G401 (cell line): ENCODE data around the gene ACSBG1. TPM values are rescaled to one million over a fixed set of nuclear protein-coding genes. Genes with fewer than 3 reads are reported as not detected.
"Not testable (repeated sequence)": the region's sequence is repeated elsewhere in the genome, so short reads cannot be mapped to it uniquely, and the experiment has no call there.

ENCODE experiments used
- DNase-seq: peaks from one replicate; pipeline ENCODE4 v3.0.0-alpha.2; 2015; ENCODE audit warnings: low spot score
- in situ Hi-C: cut with HindIII; loops from 2 replicates; pipeline ENCODE4 v1.10.0; 2016; ENCODE audit warnings: low sequenced_read_pairs, mixed read lengths
- total RNA-seq: library from RNA; depleted of rRNA; stranded (reverse); fragments of >200 nt; shearing (Covaris generic); gene quantifications from 2 replicates; pipeline ENCODE4 v1.2.3, GENCODE V29; 2014

ACSBG1 gene
- total RNA-seq, 1 experiment from 2014 or later = 17.3 TPM

GRCh38 chr15:78255421-78256043 is 21.2 kb upstream of the ACSBG1 start:
- DNase-seq = no peak
- in situ Hi-C loops = no loop called here

- no peak for DNase-seq
- in situ Hi-C loops = no loop called here
These were observed 16.8 kb upstream of the ACSBG1 start for GRCh38 chr15:78251136-78251535.

DNA sequence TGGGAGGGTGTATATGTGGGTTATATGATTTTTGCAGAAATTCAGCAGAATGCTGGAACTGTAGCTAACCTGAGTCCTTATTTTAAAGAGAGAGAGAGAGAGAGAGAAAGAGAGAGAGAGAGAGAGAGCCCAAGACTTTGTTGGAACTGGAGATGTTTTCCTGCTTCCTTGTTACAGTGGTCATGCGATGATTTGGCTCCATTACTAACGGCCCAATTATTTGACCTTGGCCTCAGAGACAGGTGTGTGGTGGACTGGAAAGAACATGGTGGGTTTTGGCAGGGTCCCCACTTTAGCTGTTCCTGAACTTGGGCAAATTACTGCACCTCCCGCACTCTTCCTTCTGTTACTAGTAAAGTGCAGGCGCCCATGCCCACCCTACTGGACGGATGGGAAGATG is 14.8 kb upstream of the ACSBG1 start:
- in situ Hi-C loops = no loop called here
- no peak for DNase-seq

- no peak for DNase-seq
These were observed 13.5 kb upstream of the ACSBG1 start for GRCh38 chr15:78247911-78248310.

DNA sequence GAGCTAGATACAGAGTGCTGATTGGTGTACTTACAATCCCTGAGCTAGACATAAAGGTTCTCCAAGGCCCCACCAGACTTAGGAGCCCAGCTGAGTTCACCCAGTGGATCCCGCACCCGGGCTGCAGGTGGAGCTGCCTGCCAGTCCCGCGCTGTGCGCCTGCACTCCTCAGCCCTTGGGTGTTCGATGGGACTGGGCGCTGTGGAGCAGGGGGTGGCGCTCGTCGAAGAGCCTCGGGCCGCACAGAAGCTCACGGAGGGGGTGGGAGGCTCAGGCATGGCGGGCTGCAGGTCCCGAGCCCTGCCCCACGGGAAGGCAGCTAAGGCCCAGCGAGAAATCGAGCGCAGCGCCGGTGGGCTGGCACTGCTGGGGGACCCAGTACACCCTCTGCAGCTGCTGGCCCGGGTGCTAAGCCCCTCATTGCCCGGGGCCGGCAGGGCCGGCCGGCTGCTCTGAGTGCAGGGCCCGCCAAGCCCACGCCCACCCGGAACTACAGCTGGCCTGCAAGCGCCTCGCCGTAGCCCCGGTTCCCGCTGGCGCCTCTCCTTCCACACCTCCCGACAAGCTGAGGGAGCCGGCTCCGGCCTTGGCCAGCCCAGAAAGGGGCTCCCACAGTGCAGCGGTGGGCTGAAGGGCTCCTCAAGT is 11.7 kb upstream of the ACSBG1 start:
- in situ Hi-C loops = not testable (repeated sequence)

More at GRCh38 chr15:78247911-78248310, 13.5 kb upstream of the ACSBG1 start:
- in situ Hi-C loops = no loop called here

GRCh38 chr15:78245392-78245791 is 11.0 kb upstream of the ACSBG1 start:
- in situ Hi-C loops, DNase-seq: not testable (repeated sequence)

More for the DNA sequence above, 11.7 kb upstream of the ACSBG1 start:
- not testable (repeated sequence) for DNase-seq

- in situ Hi-C loops = no loop called here
- no peak for DNase-seq
These were observed 10.5 kb upstream of the ACSBG1 start for GRCh38 chr15:78244893-78245292.

DNA sequence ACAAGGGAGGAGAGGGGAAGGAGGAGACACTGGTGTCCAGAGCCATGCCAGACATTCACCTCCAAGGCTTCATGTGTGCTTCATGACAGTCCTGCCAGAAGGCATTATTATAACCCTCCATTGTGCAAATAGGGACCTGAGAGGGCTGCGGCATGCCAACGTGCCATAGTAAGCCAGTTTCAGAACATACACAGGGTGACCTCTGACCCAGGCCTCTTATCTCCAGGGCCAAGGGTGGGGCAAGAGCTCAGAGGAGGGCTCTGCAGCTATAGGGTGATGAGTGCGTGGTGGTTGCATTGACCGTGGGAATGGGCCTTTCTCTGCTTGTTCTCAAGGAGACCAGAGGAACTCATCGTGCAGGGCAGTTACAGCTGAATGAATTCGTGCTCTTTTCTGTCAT is 9.7 kb upstream of the ACSBG1 start:
- in situ Hi-C loops = no loop called here
- no peak for DNase-seq

DNA sequence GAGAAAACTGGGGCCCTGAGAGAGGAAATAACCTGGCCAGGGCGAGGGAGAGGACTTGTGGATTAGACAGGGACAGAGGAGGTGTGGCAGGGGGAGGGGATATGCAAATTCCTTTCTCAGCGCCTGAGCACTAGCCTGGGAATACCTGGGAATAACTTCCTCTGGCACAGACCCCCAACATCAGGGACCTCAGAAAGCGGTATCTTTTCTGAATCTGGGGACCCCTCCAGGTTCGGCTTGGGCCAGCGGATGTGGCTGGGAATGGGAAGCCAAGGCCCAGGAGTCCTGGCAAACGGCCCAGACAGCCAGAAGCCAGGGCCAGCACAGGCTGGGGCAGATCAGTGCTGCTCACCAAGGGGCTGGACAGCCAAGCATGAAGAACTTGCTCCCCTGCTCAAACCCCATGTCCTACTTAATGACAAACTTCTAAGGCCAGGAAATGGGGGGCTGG is 9.2 kb upstream of the ACSBG1 start:
- in situ Hi-C loops = no loop called here
- DNase-seq = peak; percentile 57

GRCh38 chr15:78243058-78243457 is 8.7 kb upstream of the ACSBG1 start:
- in situ Hi-C loops = no loop called here
- no peak for DNase-seq

- in situ Hi-C loops = no loop called here
- no peak for DNase-seq
These were observed 7.8 kb upstream of the ACSBG1 start for GRCh38 chr15:78242128-78242527.

DNA sequence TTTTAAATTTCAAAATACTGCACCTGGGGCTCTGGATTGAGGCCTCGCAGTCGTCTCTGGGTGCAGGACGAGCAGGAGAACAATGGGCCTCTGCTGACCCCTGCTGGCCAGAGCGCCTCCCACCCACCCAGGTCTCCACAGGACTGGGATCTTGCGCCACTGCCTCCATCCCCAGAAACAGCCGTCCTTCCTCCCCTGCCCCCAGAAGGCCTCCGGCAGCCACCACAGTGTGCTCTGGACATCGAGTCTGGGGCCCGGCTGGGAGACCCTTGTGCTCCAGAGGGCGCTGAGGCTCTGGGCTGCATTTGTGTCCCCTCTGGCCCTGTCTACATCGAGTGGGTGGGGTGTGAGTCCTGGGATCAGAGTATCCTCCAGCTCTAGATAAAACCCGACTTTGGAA is 6.7 kb upstream of the ACSBG1 start:
- in situ Hi-C loops = no loop called here
- DNase-seq = peak; percentile 73

GRCh38 chr15:78239811-78240210 is 5.4 kb upstream of the ACSBG1 start:
- DNase-seq = no peak
- in situ Hi-C loops = no loop called here

GRCh38 chr15:78237146-78237545 is 2.8 kb upstream of the ACSBG1 start:
- in situ Hi-C loops = no loop called here
- DNase-seq = no peak

DNA sequence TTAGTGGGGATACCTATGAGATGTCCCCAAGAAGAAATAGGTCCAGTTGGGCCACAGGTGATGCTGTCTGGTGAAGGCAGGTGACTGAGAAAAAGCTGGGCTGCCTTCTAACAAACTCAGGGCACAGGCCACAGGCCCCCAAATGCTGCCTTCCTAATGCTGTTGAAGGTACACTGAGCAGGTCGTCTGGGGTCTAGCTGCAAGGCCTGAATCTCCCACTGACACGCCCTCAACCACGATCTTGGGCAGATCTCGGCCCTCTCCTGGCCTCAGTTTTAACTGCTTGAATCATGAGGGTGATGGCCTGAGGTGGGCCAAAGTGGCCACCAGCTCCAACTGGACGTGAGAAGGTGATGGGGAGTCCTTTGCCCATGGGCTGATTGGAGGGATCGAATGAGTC is 2.1 kb upstream of the ACSBG1 start:
- DNase-seq = no peak
- in situ Hi-C loops = no loop called here

DNA sequence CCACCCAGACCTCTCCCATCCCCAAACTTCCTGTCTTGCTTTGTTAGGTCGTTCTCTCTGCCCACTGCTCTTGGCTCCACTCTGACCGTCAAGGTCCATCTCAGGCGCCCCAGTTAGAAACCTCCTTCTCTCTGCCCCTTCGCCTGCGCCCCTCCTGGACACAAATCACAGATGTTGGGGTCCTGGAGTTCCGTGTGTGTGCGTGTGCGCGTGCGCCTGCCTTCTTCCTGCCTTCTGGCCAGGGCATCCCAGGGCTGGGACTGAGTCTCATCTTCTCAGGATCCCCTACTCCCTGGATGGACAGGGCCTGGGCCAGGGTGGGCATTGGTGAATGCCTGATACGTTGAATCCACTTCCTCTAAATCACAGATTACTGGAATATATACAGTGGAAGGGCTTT is 869 bp downstream of the ACSBG1 start:
- in situ Hi-C loops = no loop called here
- no peak for DNase-seq

DNA sequence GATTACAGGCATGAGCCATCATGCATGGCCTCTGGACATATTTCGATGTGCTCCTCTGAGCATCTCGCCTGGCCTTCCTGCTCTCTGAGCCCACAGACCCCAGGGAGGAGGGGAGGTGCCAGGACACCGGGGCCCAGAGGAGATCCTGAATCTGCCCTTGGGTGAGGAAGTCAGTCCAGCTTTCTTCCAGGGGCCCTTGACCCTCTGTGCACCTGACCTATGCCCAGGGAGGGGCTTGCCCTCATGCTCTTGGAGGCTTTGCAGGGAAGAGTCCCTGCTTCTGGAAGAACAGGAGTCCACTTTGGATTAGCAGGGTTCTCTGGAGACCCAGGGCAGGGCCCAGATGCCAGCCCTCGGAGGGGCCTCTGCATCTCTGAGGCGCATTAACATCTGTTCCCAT is 1.4 kb downstream of the ACSBG1 start:
- in situ Hi-C loops = no loop called here
- DNase-seq = no peak

DNA sequence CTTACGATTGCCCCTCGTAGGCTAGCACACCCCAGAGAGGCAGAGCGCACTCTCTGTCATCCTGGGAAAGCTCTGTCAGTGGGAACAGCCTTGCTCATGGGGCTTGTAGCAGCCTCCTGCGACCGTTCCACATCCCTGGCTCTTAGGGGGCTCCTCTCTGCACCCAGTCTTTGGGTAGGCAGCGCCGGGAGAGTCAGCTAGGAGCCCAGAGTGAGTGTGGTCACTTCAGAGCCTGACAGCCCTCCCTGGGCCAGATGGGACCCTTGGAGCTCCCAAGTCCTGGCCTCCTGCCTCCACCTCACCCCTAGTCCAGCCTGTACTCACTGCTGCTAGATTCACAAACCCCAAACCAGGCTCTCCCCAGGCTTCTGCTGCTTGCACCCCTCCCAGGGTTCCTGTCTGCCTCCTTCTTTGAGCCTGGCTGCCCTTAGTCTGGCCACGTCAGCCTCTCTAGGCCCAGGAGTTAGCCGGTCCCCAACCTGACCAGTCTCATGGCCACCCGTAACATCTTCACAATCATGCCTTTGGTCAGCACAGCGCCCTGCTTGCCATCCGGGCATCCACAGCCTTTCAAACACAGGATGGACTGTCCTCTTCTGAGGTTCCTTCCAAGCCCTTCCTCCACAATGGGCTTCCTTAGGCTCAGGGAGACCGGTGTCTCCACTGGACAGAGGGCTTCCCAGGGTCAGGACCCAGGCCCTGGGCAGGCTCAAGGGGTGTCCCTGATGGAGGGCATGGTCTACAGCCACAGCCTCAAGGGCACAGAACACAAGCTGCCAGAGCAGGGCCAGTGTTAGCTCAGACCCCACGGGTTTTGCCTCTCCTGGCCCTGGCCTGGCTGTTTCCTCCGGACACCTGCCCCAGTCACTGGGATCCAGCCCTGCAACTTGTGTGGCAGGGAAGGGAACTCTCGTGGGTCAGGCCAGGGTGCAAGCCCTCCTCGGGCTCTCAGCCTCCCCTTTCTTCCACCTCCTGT is 4.6 kb downstream of the ACSBG1 start:
- in situ Hi-C loops = no loop called here

GRCh38 chr15:78228356-78228996 is 5.9 kb downstream of the ACSBG1 start:
- DNase-seq = no peak
- in situ Hi-C loops = no loop called here

More for the DNA sequence above, 4.6 kb downstream of the ACSBG1 start:
- no peak for DNase-seq
